ENCODE data around the gene CFI.

GRCh38 chr4:109798866-109799265 is 2.9 kb downstream of the CFI start:
- no peak for TF ChIP-seq EZH2 (IDR thresholded peaks at IDR 0.05; ENCODE audit: insufficient read depth, poor library complexity, severe bottlenecking)
- no peak for TF ChIP-seq EZH2phosphoT487 (IDR thresholded peaks at IDR 0.05; ENCODE audit: insufficient read depth, low read depth)
